Measurements from ENCODE around the gene CACNA1S.

CACNA1S gene

DNA sequence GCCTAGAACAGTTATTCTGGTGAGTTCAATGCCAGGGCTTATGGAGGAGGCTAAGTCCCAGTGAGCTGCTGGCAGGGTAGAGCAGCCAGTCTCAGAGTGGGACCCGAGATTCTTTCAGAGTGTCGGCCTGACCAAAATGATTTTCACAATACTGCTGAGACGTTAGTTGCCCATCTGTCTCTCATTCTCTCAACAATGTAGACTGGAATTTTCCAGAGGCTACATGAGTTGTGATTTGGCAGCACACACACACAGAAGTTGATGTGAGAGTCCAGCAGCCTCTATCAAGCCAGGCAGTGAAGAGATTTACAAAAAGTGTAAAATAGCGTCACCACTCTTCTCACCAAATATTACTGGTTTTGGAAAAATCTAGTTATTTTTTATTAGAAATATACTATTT, 21.7 kb downstream of the CACNA1S start:
- DNase-seq, result no peak

DNA sequence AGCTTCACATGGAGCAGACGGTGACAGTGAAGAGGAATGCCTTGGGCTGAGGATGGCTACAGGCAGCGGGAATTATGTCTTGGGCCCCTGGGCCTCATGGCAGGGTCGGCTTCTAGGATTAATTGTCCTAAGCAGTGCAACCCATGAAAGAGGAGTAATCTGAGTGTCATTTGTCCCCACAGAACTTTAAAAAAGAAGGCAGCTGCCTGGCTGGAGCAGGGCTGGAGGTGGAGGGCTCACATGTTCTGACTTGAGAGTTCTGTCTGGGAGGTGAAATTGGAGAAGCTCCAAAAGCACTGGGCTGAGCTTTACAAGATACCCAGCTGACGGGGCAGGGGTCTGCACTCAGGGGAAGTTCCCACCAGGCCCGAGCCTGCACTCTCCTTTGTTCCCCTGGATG, 22.6 kb downstream of the CACNA1S start:
- DNase-seq, result no peak

DNA sequence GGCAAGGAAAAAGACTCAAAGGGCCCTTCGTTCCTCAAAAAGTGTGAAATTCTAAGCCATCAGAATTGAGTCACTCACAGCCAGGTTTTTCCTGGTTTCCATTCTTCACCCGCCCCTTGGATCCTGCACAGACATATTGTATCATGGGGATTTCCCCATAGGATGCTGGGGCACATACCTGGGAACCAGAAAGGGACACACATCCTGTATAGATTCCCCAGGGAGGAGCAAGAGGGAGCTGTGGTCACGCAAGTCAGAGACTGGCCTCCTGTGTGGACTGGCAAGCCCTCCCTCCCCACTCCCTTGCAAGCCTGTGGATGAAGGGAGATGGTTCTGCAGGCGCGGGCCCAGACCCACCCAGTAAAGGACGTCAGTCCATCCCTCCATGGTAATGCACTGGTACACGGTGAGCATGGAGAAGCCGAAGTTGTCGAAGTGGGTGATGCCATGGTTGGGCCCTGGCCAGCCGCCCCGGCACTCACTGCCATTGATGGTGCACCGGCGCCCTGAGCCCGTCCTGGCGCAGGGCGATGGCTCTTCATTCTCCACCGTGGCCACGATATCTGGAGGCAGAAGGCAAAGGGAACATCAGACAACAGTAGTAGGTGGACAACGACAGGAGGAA, 23.2 kb downstream of the CACNA1S start:
- no peak for DNase-seq

DNA sequence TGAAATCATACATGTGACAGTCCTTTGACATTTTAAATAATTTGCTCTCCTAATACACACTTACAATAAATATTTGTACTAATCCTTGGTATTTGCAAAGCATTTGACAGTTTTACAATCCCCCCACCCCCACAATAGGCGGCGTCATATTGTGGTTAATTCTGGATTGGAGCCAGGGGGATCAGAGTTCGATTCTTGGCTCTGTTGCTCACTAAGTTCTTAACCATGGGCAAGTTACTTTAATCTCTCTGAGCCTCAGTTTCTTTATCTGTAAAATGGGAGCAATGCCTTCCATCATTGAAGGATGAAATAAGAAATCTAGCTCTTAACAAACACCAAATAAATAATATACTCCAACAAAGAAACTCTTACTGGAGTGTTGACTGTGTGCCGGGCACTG, 23.8 kb downstream of the CACNA1S start:
- DNase-seq, result no peak

DNA sequence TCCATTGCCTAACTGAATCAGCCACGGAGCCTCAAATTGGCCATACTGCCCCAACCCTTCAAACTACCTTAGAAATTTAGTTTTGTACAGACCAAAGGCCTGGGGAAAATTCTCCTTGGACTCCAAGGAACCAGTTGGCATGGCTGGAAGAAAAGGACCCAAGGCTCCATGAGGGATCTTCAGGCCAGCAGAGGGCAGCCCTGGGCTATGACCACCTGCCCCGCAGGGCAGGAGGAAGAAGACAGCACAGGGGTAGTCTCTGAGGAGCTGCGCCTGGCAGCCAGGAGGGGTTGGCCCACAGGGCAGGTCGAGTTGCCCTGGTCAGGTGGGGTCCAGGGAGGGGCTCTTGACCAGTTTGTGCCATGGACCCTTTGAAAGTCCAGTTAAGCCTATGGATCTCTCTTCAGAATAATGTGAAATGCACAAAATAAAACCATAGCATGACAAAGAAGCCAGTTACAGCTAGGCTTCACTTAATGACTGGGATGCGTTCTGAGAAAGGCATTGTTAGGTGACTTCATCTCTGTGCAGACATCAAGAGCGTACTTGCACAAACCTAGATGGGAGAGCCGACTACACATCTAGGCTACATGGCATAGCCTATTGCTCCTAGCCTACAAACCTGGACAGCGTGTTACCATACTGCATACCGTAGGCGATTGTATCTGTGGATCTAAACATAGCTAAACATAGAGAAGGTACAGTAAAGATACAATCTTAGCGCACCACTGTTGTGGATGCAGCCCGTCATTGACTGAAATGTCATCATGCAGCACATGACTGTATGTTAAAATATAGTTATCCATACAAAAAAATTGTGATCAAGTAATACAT, 26.1 kb downstream of the CACNA1S start:
- no peak for DNase-seq

DNA sequence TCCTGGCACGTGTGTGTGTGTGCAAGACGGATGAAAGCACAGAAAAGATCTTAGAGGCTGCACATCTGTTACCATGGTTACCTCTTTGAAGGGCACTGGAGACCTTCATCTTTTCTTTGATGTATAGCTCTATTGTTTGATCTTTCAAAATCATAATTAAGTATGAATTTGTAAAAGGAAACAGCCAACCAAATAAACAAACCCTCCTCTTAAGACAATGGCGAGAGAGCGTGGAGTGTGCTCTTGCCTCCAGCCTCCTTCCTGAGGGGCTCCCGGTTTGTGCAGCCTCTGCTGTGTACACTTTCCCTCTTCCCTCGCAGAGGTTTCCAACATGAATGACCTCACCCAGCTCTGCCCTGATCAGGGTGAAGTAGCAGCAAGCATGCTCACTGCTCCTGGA, 27.9 kb downstream of the CACNA1S start:
- DNase-seq, result no peak

DNA sequence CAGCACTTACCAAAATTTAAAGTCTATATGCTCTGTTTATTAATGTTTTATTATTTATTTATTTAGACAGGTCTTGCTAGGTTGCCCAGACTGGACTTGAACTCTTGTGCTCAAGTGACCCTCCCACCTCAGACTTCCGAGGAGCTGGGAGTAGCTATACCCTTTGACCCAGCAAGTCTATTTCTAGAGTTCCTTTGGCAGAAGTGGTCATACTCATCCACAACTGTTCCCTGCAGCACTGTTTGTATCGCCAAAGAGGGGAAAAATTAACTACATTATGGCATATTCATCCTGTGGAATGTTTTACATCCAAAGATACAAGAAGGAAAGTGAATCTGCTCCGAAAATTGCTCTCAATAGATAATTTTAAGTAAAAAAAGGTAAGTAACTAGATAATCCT, 28.5 kb downstream of the CACNA1S start:
- no peak for DNase-seq

DNA sequence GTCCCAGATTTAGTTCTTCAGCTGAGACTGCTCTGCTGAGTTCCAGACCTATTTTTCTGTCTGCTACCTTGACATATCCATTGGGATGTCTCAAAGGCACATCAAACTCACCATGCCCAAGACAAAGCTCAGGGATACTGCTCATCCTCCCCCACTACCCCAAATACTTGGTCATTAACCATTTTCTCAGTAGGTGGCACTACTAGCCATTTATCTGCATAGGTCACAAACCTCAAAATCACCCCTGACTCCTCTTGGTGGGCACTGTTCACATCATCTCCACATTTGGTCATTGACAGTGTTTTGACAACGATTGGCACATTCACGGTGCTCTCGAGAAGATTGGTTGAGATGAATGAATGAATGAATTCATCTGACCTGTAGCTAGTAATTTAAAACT, 32.1 kb downstream of the CACNA1S start:
- DNase-seq, result no peak

DNA sequence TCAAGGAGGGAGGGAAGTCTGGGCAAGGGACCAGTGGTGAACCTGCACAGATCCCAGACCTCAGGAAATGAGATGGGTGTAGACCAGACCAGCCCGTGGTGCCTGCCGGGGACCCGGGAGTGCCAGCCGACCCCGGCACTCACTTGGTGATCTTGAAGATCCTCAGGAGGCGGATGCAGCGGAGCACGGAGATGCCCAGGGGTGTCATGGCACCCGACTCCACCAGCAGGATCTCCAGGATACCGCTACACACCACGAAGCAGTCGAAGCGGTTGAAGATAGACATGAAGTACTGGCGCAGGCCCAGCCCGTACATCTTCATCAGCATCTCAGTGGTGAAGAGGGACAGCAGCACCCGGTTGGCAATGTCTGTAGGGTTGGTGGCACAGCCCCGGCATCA, 34.5 kb downstream of the CACNA1S start:
- DNase-seq, result no peak

DNA sequence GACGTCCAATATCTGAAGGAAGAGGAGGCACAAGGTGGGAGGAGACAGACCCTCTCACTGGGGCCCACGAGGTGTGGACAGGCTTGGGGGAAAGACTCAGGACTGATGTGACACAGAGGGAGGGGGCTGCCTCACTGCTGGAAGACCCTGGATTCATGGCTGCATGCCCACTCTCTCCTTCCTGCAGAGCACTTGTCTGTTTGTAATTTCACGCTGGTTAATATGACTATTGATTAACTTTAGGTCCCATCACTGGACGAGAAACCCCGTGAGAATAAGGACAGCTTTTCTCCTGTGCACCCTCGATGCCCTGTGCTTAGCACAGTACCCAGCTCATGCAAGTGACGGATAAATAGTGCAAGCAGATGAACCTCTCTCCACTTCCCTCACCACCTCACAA, 35.1 kb downstream of the CACNA1S start:
- no peak for DNase-seq

DNA sequence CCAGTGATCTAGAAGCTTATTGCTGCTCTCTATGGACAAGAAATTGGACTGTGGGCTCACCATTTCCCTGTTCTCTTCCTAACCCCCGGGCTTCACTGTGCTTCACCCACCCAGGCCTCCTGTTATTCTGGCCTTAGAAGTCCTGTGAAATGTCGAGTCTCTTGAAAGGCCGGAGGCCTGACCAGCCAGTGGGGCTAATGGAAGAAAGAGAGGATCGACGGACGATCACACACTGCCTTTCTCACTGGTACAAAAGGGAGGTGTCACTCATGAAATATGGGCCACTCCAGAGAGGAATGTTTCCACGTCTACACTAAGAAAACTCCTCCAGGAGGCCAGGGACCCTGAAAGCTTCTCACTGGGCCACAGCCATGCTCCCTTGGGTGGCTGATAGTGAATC, 36.1 kb downstream of the CACNA1S start:
- DNase-seq, result no peak

DNA sequence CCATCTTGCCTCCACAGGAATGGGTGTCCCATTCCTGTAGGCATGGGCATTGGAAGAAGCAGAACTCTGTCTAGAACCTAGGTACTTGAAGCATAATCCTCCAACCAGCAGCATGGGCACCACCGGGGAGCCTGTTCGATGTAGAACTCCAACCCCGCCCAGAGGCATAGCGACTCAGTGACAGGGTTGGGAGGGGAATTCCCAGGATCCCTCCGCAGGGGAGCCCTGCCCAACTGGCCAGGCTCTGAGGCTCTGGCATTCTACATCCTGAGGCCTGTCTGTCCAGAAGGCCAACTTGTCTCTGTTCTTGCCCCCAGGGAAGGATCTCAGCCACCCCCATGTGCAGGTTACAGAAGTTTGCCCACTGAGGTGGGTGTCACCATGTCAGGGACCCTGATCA, 38.2 kb downstream of the CACNA1S start:
- DNase-seq, result no peak

DNA sequence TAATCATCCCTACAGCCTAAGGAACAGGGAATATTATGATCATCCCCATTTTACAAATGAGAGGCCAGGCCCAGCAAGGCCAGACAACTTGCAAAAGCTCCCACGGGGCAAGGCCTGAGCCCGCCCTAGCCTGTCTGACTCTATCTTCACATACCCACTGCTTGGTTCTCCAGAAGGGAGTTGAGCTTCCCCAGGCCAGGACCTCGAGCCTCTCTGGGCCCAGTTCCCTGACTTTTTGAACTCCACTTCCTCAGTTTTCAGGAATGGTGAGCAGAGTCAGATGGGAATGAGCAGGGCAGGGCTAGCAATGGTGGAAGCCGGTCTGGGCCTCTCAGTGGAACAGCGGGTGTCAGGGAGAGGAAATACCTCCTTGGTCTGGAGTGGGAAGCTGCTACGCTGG, 39.3 kb downstream of the CACNA1S start:
- no peak for DNase-seq

DNA sequence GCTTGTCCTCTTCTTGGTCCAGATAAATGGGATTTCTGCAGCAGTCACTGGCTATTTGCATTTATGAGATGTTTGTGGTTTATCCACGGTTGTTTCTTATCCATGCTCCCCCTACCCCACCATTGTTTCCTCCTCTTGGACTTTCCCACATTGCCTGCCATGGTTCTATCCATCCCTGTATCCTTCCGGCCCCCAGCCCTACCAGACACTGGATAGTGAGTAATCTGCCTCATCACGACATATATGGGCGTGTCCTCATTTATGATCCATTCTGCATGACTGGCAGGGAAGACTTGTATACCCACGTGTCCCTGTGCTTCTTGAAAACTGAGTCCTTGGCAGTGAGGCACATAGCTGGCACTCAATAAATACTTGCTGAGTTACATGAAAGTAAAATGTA, 40.1 kb downstream of the CACNA1S start:
- no peak for DNase-seq

DNA sequence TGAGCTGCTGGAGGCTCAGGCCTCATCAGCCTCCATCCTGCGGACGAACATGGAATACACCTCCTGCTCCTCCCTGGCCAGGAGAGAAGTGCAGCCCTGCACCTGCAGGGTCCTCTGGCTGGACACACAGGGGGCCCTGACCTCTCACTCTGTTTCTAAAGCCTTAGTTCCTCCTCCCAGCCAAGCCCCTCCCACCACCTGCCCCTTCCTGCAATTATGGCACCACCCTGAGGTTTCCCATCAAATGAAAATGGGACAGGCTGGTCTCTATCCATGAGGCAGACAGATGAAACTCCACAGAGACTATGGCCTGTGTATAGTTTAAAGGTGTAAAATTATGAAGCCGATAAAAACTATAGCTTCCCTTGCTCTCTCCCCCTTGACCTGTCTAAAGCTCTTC, 42.6 kb downstream of the CACNA1S start:
- no peak for DNase-seq

DNA sequence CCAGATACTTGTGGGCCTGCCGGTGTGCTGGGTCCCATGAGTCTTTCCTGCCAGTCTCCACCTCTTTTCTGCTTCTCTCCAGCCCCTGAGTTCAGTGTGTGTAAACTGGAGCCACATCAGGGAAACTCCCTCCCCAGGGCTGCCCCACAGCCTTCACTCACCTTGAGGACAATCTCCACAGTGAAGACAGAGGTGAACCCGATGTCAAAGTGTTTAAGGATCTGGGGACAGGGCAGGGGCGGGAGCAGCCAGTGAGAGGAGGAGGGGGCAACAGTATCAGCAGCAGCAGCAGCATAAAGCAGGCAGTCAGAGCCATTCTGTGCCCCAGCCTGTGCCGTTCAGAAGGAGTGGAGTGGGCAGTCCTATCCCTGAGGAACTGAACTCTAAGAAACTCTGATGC, 43.2 kb downstream of the CACNA1S start:
- no peak for DNase-seq

DNA sequence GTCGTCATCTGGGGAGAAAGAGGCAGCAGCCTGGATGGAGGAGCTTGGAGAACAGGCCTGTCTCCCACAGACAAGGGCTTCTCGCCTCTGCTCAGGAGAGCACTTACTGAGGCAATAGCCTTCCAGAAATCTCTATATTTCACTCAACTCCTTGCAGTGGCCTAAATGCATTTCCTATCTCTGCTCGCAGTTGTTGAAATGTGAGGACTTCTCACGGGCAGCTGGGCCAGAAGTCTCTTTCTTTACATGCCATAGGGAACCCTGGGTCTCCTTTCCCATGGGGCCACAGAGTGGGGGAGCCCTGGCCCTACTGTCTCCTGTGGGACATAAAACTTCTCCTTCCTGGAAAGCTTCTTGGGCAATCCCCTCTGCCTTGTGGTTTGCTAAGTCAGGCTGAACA, 45.2 kb downstream of the CACNA1S start:
- DNase-seq, result no peak

DNA sequence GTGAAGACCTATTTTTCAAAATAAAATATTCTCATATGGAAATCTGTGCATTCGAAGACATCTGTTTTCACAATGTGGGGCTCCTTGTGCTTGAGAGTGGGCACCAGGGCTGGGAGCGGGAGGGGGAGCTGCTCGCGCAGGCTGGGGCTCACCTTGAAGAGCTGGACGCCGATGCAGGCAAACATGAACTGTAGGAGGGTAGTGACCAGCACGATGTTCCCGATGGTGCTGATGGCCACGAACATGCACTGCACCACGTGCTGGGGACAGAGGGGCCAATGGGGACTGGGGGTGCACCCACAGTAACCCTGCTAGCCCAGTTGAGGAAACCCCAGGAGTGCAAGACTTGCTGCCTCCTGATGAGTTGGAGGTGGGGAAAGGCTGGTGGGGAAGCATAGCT, 46.5 kb downstream of the CACNA1S start:
- DNase-seq, result no peak

DNA sequence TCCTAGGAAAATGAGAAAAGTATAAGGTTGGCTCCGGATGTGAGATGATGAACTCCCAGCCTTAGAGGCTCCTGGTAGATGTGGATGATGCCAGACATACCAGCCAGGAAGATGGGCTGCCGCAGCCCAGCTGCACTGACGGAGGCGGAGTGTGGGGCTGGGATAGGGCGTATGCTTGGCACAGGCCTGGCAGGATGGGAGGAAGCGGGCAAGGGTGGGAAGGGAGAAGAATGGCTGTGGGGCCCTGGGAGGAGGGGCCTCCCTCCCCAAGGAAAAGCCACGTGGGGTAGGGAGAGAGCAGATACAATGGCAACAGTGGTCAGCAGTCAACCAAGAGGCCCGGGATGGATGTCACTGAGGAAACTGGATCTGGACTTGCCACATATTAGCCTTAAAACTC, 47.4 kb downstream of the CACNA1S start:
- DNase-seq, result no peak

DNA sequence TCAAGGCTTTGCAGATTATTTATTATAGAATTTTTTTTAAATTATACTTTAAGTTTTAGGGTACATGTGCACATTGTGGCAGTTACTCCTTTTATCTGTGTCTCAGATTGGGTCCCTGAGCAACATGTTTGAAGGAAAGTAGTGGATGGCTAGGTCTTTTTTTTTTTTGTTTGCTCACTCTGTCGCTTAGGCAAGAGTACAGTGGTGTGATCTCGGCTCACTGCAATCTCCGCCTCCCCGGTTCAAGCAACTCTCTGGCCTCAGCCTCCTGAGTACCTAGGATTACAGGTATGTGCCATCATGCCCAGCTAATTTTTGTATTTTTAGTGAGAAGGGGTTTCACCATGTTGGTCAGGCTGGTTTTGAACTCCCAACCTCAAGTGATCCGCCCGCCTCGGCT, 49.1 kb downstream of the CACNA1S start:
- DNase-seq, result no peak

DNA sequence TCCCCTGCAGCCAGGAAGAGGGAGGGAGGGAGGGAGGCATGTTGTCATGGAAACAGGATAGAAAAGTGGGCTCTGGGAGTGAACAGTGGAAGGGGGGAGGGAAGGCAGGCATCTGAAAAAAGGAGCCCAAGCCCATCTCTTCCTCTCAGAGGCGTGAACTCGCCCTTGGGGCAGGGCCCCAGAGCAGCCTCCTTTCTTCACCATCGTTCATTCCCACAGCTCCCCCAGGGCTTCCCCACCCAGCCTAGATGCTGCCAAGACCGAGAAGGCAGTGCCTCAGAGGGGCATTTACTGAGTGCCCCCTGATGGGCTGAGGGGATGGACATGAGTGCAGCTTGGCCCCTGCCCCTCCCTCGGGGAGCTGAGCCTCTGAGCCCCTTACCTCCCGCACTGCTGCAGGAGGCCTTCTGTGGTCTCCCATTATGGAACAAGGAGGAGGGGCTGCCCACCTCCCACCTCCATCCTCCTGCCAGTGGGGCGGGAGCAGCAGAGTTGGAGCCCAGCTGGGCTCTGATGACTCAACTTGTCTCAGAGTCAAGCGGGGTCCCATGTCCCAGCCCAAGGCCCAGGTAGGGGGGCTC, 49.6 kb downstream of the CACNA1S start:
- no peak for DNase-seq

DNA sequence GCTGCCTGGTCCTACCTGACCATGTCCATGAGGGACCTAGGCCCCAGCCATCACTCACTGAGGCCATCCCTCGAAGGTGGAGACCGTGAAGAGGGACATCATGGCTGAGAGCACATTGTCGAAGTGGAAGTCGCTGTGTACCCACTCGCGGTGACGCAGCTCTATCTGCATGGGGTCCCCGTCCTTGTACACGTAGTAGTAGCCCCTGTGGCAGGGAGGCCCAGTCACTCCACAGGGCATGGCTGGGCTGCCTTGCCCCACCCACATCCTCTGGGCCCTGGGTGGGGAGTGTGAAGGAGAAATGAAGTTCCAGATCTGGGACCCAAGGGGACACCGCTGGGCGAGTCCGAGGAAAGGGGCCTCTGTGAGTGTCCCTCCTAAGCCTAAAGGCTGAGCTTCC, 50.3 kb downstream of the CACNA1S start:
- no peak for DNase-seq

DNA sequence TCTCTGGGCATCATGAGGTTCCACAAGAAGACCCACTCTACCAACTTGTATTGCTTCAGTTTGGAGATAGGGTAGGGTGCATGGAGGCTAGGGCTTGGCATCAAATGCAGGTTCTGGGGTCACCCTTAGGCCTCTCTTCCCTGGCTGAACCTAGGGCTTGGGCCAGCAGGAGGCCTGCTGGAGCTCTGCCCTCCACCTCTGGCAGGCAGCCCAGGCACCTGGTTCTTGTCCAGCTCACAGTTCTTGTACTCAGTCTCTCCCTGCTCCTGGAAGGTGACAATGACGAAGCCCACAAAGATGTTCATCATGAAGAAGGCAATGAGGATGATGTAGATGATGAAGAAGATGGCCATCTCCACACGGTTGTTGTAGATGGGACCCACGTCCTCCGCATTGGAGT, 51.2 kb downstream of the CACNA1S start:
- no peak for DNase-seq

DNA sequence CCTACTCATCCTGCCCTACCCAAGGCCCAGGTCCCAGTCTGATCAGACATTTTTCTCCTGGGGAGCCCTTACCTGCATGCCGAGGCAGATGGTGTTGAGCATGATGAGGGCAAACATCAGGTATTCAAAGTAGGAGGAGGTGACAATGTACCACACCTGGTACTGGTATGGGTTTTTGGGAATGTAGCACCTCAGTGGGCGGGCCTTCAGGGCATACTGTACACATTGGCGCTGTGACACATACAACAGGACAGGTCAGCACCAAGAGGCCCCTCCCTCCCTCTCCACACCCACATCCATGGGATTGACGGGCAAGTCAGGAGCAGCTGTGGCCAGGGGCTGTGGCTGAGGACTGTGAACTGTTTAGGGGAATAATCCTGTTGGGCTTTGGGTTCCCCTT, 51.6 kb downstream of the CACNA1S start:
- DNase-seq, result no peak

Data from NK-92 treated with Interleukin-12 subunit alpha and Interleukin-12 subunit beta, amount 100 ng/mL, for 24 hours (cell line).